Stimulated activated CD4-positive, alpha-beta T cell treated with anti-CD3 and anti-CD28 coated beads, TNF-alpha, amount 100 ng/mL, for 48 hours (primary cell): Measurements from ENCODE around the gene SLU7.

ENCODE experiments used
- DNase-seq, 3 donors: peaks; one replicate each; pipeline ENCODE4 v3.0.0-alpha.2; 2020; ENCODE audit warnings: low read depth in 3 of 3

Gene SLU7

GRCh38 chr5:160367261-160367660, 51.6 kb downstream of the SLU7 start:
- DNase-seq = no peak

GRCh38 chr5:160366230-160366629, 52.7 kb downstream of the SLU7 start:
- no peak for DNase-seq

GRCh38 chr5:160363660-160364395, 55.1 kb downstream of the SLU7 start:
- DNase-seq = no peak

- no peak for DNase-seq
Observed at GRCh38 chr5:160363211-160363610, 55.7 kb downstream of the SLU7 start.

GRCh38 chr5:160361624-160362228, 57.2 kb downstream of the SLU7 start:
- DNase-seq = no peak

- no peak for DNase-seq
Observed at GRCh38 chr5:160360310-160360709, 58.6 kb downstream of the SLU7 start.

GRCh38 chr5:160359816-160360215, 59.1 kb downstream of the SLU7 start:
- DNase-seq = no peak

- DNase-seq = no peak
Observed at GRCh38 chr5:160359242-160359641, 59.6 kb downstream of the SLU7 start.

GRCh38 chr5:160357861-160358411, 60.9 kb downstream of the SLU7 start:
- DNase-seq = no peak

- no peak for DNase-seq
Observed at GRCh38 chr5:160357394-160357793, 61.5 kb downstream of the SLU7 start.

GRCh38 chr5:160356550-160357347, 62.1 kb downstream of the SLU7 start:
- no peak for DNase-seq

- no peak for DNase-seq
Observed at GRCh38 chr5:160354666-160355065, 64.2 kb downstream of the SLU7 start.

- no peak for DNase-seq
Observed at GRCh38 chr5:160353379-160353778, 65.5 kb downstream of the SLU7 start.

GRCh38 chr5:160352308-160352707, 66.6 kb downstream of the SLU7 start:
- DNase-seq = no peak
